DMS114 treated with DMSO at 0.1 percent for 48 hours (cell line): ENCODE measurements around the gene MYOD1.

Source experiments
- DNase-seq: peaks from one replicate; lab custom pipeline; 2025; ENCODE audit not compliant: unreplicated experiment; lab: John Stamatoyannopoulos, UW

Gene MYOD1

GRCh38 chr11:17748761-17749721 is 29.7 kb downstream of the MYOD1 start:
- DNase-seq, result no peak

GRCh38 chr11:17750013-17750800 is 30.8 kb downstream of the MYOD1 start:
- DNase-seq, result no peak

- DNase-seq, result no peak
Observed at GRCh38 chr11:17750801-17751165, 31.4 kb downstream of the MYOD1 start.

GRCh38 chr11:17751558-17751957 is 32.2 kb downstream of the MYOD1 start:
- no peak for DNase-seq

GRCh38 chr11:17752144-17752543 is 32.8 kb downstream of the MYOD1 start:
- DNase-seq, result no peak

GRCh38 chr11:17753153-17753552 is 33.8 kb downstream of the MYOD1 start:
- no peak for DNase-seq

- DNase-seq, result no peak
Observed at GRCh38 chr11:17753641-17754040, 34.3 kb downstream of the MYOD1 start.

- DNase-seq, result no peak
Observed at GRCh38 chr11:17755891-17756290, 36.5 kb downstream of the MYOD1 start.

- DNase-seq, result no peak
Observed at GRCh38 chr11:17760102-17761029, 41.0 kb downstream of the MYOD1 start.

- DNase-seq, result no peak
Observed at GRCh38 chr11:17762309-17762974, 43.1 kb downstream of the MYOD1 start.

GRCh38 chr11:17763244-17763643 is 43.9 kb downstream of the MYOD1 start:
- no peak for DNase-seq

- DNase-seq, result no peak
Observed at GRCh38 chr11:17763703-17764102, 44.3 kb downstream of the MYOD1 start.

GRCh38 chr11:17764446-17765218 is 45.3 kb downstream of the MYOD1 start:
- no peak for DNase-seq

- DNase-seq, result no peak
Observed at GRCh38 chr11:17765356-17766072, 46.1 kb downstream of the MYOD1 start.

GRCh38 chr11:17766073-17766359 is 46.6 kb downstream of the MYOD1 start:
- no peak for DNase-seq

GRCh38 chr11:17766590-17766989 is 47.2 kb downstream of the MYOD1 start:
- DNase-seq, result no peak

GRCh38 chr11:17767301-17767885 is 48.0 kb downstream of the MYOD1 start:
- no peak for DNase-seq

- no peak for DNase-seq
Observed at GRCh38 chr11:17767914-17768313, 48.5 kb downstream of the MYOD1 start.

GRCh38 chr11:17768547-17768946 is 49.2 kb downstream of the MYOD1 start:
- no peak for DNase-seq
